Measurements from ENCODE around the gene ACTR6. TPM values are rescaled to one million over a fixed set of nuclear protein-coding genes. Genes with fewer than 3 reads are reported as not detected.

Gene ACTR6
- total RNA-seq, 5 donors from 2014 or later (not counting 1 experiment from before 2014, with no cell fraction given) = 28.8 to 39.2 (median 35.3) TPM

- Histone ChIP-seq H3K9me3 (no peaks in the 10 kb centered on the region), H3K36me3 (ENCODE audit: control insufficient read depth in 2 of 2, extremely low read depth in 1 of 2, insufficient read depth in 1 of 2, low read length in 1 of 2) (peaks cover 15 to 81% of the 10 kb centered on the region in 2 donors), H3K27ac (ENCODE audit: low read length) (no peak overlapping the region), H3K27me3 (replicated peaks in 1 of 2; ENCODE audit: control insufficient read depth in 2 of 2, extremely low read depth in 1 of 2, insufficient read depth in 2 of 2, low read length in 1 of 2) (no peaks in the 10 kb centered on the region), H3K4me1 (ENCODE audit: control insufficient read depth in 1 of 2, extremely low read depth in 1 of 2, insufficient read depth in 2 of 2, low read length in 2 of 2) (no peaks in the 10 kb centered on the region), H3K4me3 (ENCODE audit: control insufficient read depth in 1 of 2, extremely low read depth in 1 of 2, low read length in 1 of 2) (no peak overlapping the region)
- WGBS (ENCODE audit: insufficient coverage) = 83% methylated on average over 1 of the region's 5 CpGs
- Mint-ChIP-seq H3K27ac (no peak overlapping the region), H3K27me3 (no peaks in the 10 kb centered on the region), H3K36me3 (peaks cover 40% of the 10 kb centered on the region), H3K4me3 (no peak overlapping the region), H3K4me1 (peaks cover 0 to 2% (median 0%) of the 10 kb centered on the region in 3 donors), H3K9me3 (no peaks in the 10 kb centered on the region)
- no peak for DNase-seq
- CTCF ChIA-PET = interaction anchor here in 1 of 2 donors (0.8 kb wide), 1 partner anchor 22 kb away, joined by 3 read pairs; no protein-coding TSS in a partner anchor
- no peak for ATAC-seq (replicated peaks in 1 of 4)
- POLR2A ChIA-PET = interaction anchor here in 1 of 2 donors (0.7 kb wide), 1 partner anchor 1184 kb away, joined by 4 read pairs; no protein-coding TSS in a partner anchor
Observed at GRCh38 chr12:100213016-100213891, 12.6 kb downstream of the ACTR6 start.

GRCh38 chr12:100214518-100214917 is 13.9 kb downstream of the ACTR6 start:
- no peak for DNase-seq
- no peak overlapping the region for H3K27ac ChIP-seq (ENCODE audit: low read length)
- H3K27me3 Mint-ChIP-seq = no peaks in the 10 kb centered on the region
- no peaks in the 10 kb centered on the region for H3K27me3 ChIP-seq (replicated peaks in 1 of 2; ENCODE audit: control insufficient read depth in 2 of 2, extremely low read depth in 1 of 2, insufficient read depth in 2 of 2, low read length in 1 of 2)
- ATAC-seq (replicated peaks in 1 of 4) = no peak
- peak overlapping the region in 1 of 2 donors; percentile 54 for H3K27ac Mint-ChIP-seq
- no peaks in the 10 kb centered on the region for H3K9me3 ChIP-seq
- no peak overlapping the region for H3K4me3 ChIP-seq (ENCODE audit: control insufficient read depth in 1 of 2, extremely low read depth in 1 of 2, low read length in 1 of 2)
- peaks cover 0 to 2% (median 0%) of the 10 kb centered on the region in 3 donors for H3K4me1 Mint-ChIP-seq
- H3K36me3 ChIP-seq (ENCODE audit: control insufficient read depth in 2 of 2, extremely low read depth in 1 of 2, insufficient read depth in 1 of 2, low read length in 1 of 2) = peaks cover 15 to 76% of the 10 kb centered on the region in 2 donors
- WGBS (ENCODE audit: insufficient coverage) = no CpG with 5 or more reads among the region's 2 CpGs
- H3K4me1 ChIP-seq (ENCODE audit: control insufficient read depth in 1 of 2, extremely low read depth in 1 of 2, insufficient read depth in 2 of 2, low read length in 2 of 2) = no peaks in the 10 kb centered on the region
- H3K9me3 Mint-ChIP-seq = no peaks in the 10 kb centered on the region
- peaks cover 36% of the 10 kb centered on the region for H3K36me3 Mint-ChIP-seq
- POLR2A ChIA-PET = no interaction called here
- CTCF ChIA-PET = no interaction called here
- no peak overlapping the region for H3K4me3 Mint-ChIP-seq

DNA sequence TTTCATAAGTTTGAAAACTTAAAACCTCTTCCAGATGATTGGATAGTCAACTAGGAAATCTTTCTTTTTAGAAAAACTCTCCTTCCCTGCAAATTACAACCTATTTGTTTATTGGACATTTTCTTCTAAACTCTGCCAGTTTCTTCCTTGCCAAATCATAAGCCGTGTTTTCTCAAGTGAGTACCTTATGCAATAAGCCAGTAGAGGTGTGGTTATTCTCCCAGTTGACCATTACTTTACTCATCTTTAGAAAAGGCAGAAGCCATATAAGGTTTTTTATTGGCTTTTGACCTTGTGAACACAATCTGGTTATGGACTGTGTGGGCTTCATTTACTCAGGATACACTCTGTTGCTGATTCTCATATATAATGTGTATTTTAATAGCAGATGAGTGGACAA is 14.6 kb downstream of the ACTR6 start:
- H3K27me3 ChIP-seq (replicated peaks in 1 of 2; ENCODE audit: control insufficient read depth in 2 of 2, extremely low read depth in 1 of 2, insufficient read depth in 2 of 2, low read length in 1 of 2) = no peaks in the 10 kb centered on the region
- H3K4me1 Mint-ChIP-seq = peaks cover 0 to 2% (median 0%) of the 10 kb centered on the region in 3 donors
- ChIA-PET POLR2A (no interaction called here), CTCF (no interaction called here)
- no peak overlapping the region for H3K4me3 ChIP-seq (ENCODE audit: control insufficient read depth in 1 of 2, extremely low read depth in 1 of 2, low read length in 1 of 2)
- no peak overlapping the region for H3K4me3 Mint-ChIP-seq
- H3K36me3 ChIP-seq (ENCODE audit: control insufficient read depth in 2 of 2, extremely low read depth in 1 of 2, insufficient read depth in 1 of 2, low read length in 1 of 2) = peaks cover 18 to 78% of the 10 kb centered on the region in 2 donors
- peaks cover 39% of the 10 kb centered on the region for H3K36me3 Mint-ChIP-seq
- DNase-seq (no peak), ATAC-seq (replicated peaks in 1 of 4) (no peak)
- no peak overlapping the region for H3K27ac Mint-ChIP-seq
- no peak overlapping the region for H3K27ac ChIP-seq (ENCODE audit: low read length)
- no peaks in the 10 kb centered on the region for H3K4me1 ChIP-seq (ENCODE audit: control insufficient read depth in 1 of 2, extremely low read depth in 1 of 2, insufficient read depth in 2 of 2, low read length in 2 of 2)
- no peaks in the 10 kb centered on the region for H3K27me3 Mint-ChIP-seq
- WGBS (ENCODE audit: insufficient coverage) = no CpG with 5 or more reads among the region's 1 CpG
- H3K9me3 ChIP-seq = no peaks in the 10 kb centered on the region
- H3K9me3 Mint-ChIP-seq = no peaks in the 10 kb centered on the region

GRCh38 chr12:100216337-100216736 is 15.7 kb downstream of the ACTR6 start:
- ChIA-PET POLR2A (no interaction called here), CTCF (no interaction called here)
- 86% methylated on average over 2 of the region's 4 CpGs for WGBS (ENCODE audit: insufficient coverage)
- Histone ChIP-seq H3K4me3 (ENCODE audit: control insufficient read depth in 1 of 2, extremely low read depth in 1 of 2, low read length in 1 of 2) (no peak overlapping the region), H3K9me3 (no peaks in the 10 kb centered on the region), H3K36me3 (ENCODE audit: control insufficient read depth in 2 of 2, extremely low read depth in 1 of 2, insufficient read depth in 1 of 2, low read length in 1 of 2) (peaks cover 18 to 78% of the 10 kb centered on the region in 2 donors), H3K27ac (ENCODE audit: low read length) (no peak overlapping the region), H3K27me3 (replicated peaks in 1 of 2; ENCODE audit: control insufficient read depth in 2 of 2, extremely low read depth in 1 of 2, insufficient read depth in 2 of 2, low read length in 1 of 2) (no peaks in the 10 kb centered on the region), H3K4me1 (ENCODE audit: control insufficient read depth in 1 of 2, extremely low read depth in 1 of 2, insufficient read depth in 2 of 2, low read length in 2 of 2) (no peaks in the 10 kb centered on the region)
- peak overlapping the region in 1 of 2 donors; percentile 43 for H3K27ac Mint-ChIP-seq
- ATAC-seq (replicated peaks in 1 of 4) = no peak
- H3K9me3 Mint-ChIP-seq = no peaks in the 10 kb centered on the region
- no peak overlapping the region for H3K4me3 Mint-ChIP-seq
- DNase-seq = no peak
- no peaks in the 10 kb centered on the region for H3K27me3 Mint-ChIP-seq
- peaks cover 0 to 2% (median 0%) of the 10 kb centered on the region in 3 donors for H3K4me1 Mint-ChIP-seq
- H3K36me3 Mint-ChIP-seq = peaks cover 33% of the 10 kb centered on the region

GRCh38 chr12:100219328-100220109 is 18.9 kb downstream of the ACTR6 start:
- CTCF ChIA-PET = no interaction called here
- Mint-ChIP-seq H3K27me3 (no peaks in the 10 kb centered on the region), H3K4me1 (peaks cover 0 to 2% (median 0%) of the 10 kb centered on the region in 3 donors), H3K4me3 (no peak overlapping the region), H3K9me3 (no peaks in the 10 kb centered on the region), H3K27ac (no peak overlapping the region), H3K36me3 (peaks cover 41% of the 10 kb centered on the region)
- Histone ChIP-seq H3K36me3 (ENCODE audit: control insufficient read depth in 2 of 2, extremely low read depth in 1 of 2, insufficient read depth in 1 of 2, low read length in 1 of 2) (peaks cover 11 to 67% of the 10 kb centered on the region in 2 donors), H3K4me3 (ENCODE audit: control insufficient read depth in 1 of 2, extremely low read depth in 1 of 2, low read length in 1 of 2) (no peak overlapping the region), H3K9me3 (no peaks in the 10 kb centered on the region), H3K27ac (ENCODE audit: low read length) (no peak overlapping the region), H3K27me3 (replicated peaks in 1 of 2; ENCODE audit: control insufficient read depth in 2 of 2, extremely low read depth in 1 of 2, insufficient read depth in 2 of 2, low read length in 1 of 2) (no peaks in the 10 kb centered on the region), H3K4me1 (ENCODE audit: control insufficient read depth in 1 of 2, extremely low read depth in 1 of 2, insufficient read depth in 2 of 2, low read length in 2 of 2) (no peaks in the 10 kb centered on the region)
- DNase-seq = no peak
- WGBS (ENCODE audit: insufficient coverage) = 100% methylated on average over 1 of the region's 5 CpGs
- POLR2A ChIA-PET = no interaction called here
- no peak for ATAC-seq (replicated peaks in 1 of 4)

DNA sequence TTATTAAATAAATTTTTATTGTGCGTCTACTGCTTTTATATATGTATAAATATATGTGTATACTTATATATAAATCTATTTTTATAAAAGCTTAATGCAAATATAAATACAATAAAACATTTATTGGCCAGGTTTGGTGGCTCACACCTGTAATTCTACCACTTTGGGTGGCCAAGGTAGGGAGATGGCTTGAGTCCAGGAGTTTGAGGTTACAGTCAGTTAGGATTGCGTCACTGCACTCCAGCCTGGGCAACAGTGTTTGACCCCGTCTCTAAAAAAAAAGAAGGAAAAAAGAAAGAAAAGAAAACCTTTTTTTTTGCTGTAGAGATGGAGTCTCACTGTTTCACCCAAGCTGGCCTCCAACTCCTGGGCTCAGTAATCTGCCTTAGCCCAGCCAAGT is 20.9 kb downstream of the ACTR6 start:
- Mint-ChIP-seq H3K9me3 (no peaks in the 10 kb centered on the region), H3K4me1 (no peaks in the 10 kb centered on the region), H3K36me3 (peaks cover 43% of the 10 kb centered on the region), H3K27me3 (no peaks in the 10 kb centered on the region), H3K27ac (no peak overlapping the region), H3K4me3 (no peak overlapping the region)
- H3K4me1 ChIP-seq (ENCODE audit: control insufficient read depth in 1 of 2, extremely low read depth in 1 of 2, insufficient read depth in 2 of 2, low read length in 2 of 2) = no peaks in the 10 kb centered on the region
- no peaks in the 10 kb centered on the region for H3K27me3 ChIP-seq (replicated peaks in 1 of 2; ENCODE audit: control insufficient read depth in 2 of 2, extremely low read depth in 1 of 2, insufficient read depth in 2 of 2, low read length in 1 of 2)
- peaks cover 3 to 63% of the 10 kb centered on the region in 2 donors for H3K36me3 ChIP-seq (ENCODE audit: control insufficient read depth in 2 of 2, extremely low read depth in 1 of 2, insufficient read depth in 1 of 2, low read length in 1 of 2)
- no peak overlapping the region for H3K27ac ChIP-seq (ENCODE audit: low read length)
- WGBS (ENCODE audit: insufficient coverage) = no CpG with 5 or more reads among the region's 3 CpGs
- no peak overlapping the region for H3K4me3 ChIP-seq (ENCODE audit: control insufficient read depth in 1 of 2, extremely low read depth in 1 of 2, low read length in 1 of 2)
- POLR2A ChIA-PET = interaction anchor here in 1 of 2 donors (0.7 kb wide), 1 partner anchor 20 kb away, joined by 3 read pairs; no protein-coding TSS in a partner anchor
- DNase-seq (no peak), ATAC-seq (replicated peaks in 1 of 4) (no peak)
- CTCF ChIA-PET = no interaction called here
- H3K9me3 ChIP-seq = no peaks in the 10 kb centered on the region
